Breast epithelium (tissue), 3 donors: ENCODE measurements around the gene MR1.

Experiments
- CTCF ChIP-seq, 3 donors: fragments of 450-650 bp; IDR thresholded peaks; one replicate each; pipeline ENCODE4 v1.5.1; 2016 to 2017; ENCODE audit warnings: antibody characterized with exemption in 3 of 3, mild to moderate bottlenecking in 3 of 3, moderate library complexity in 3 of 3
- POLR2A ChIP-seq: fragments of 450-650 bp; IDR thresholded peaks from one replicate; pipeline ENCODE4 v1.6.1; 2016; ENCODE audit warnings: antibody characterized with exemption, mild to moderate bottlenecking, moderate library complexity
- POLR2AphosphoS5 ChIP-seq, 3 donors: sonication (generic); formaldehyde crosslinking; IDR thresholded peaks; one replicate each; pipeline ENCODE4 v1.6.1; 2017; ENCODE audit warnings: antibody characterized with exemption in 3 of 3

GRCh38 chr1:181033128-181033798 lies 520 bp upstream of the MR1 start:
- TF ChIP-seq CTCF (IDR thresholded peaks at IDR 0.05), result no peak
- TF ChIP-seq POLR2A, result no peak
- peak; percentile 13 to 69 (median 64) for TF ChIP-seq POLR2AphosphoS5 (IDR thresholded peaks at IDR 0.05)
